Measurements from ENCODE around the gene RFC2.
"Not testable (repeated sequence)": the region's sequence is repeated elsewhere in the genome, so short reads cannot be mapped to it uniquely, and the experiment has no call there.

RFC2 gene

DNA sequence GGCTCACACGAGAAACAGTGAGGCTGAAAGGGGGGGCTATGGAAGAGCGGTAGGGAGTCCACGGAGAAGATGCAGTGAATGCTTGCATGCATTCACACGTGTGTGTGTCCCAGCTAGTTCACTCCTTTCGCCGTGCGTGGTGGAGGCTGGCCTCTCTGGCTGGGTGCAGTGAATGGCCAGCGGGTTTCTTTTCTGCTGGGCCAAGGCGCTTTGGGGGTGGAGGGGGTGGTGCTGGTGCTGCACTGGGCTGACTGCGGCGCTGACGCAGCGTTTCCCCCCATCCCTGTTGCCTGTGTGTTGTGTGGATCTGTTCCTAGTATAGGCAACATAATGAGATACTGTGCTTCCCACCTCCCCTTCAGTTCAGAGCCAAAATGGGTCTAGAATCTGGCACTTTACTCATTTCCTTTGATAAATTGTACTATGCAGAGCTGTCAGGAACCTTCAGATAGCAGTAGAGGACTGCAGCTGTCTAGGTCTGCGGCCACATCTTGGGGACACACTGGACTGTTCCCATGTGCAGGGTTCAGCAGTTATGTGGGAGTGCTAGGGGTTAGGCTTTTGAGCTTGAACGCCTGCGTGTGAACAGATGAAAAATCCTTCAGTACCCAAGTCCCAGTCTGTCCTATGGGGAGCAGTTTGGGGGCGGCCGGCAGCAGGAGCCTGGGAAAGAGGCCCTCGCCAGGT, 58.1 kb downstream of the RFC2 start:
- not testable (repeated sequence) for DNase-seq (ENCODE audit: extremely low spot score, insufficient read length, low read depth); FAIRE-seq

DNA sequence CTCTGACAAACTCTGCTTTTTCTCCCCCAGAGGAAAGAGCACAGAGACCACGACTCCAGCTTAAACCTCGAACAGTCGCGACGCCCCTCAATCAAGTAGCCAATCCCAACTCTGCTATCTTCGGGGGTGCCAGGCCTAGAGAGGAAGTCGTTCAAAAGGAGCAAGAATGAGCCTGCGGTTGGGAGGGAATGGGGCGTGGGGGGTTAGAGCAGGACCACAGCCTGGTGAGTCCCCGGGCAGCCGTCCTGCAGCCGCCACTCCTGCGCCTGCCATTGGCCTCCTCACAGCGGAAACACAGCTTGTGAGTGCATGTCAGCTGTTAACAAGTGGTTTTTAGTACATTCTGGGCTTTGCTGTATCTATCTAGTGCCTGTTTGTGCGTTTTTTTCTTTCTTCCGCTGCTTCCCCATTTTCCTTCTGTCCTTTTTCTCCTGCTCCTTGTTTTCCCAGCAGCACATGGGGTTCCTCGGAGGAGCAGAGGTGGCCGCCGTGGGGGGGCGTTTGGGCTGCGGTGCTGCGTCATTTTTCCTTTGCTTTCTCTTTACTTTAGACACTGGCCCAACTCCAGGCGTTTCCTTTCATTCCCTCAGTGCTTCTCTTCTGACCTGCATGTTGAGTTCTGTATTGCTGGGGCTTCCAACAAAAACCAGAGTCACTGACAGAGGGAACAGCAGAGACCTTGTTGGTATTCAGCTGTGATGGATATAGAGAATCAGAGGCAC, 58.9 kb downstream of the RFC2 start:
- not testable (repeated sequence) for DNase-seq (ENCODE audit: extremely low spot score, insufficient read length, low read depth); FAIRE-seq

DNA sequence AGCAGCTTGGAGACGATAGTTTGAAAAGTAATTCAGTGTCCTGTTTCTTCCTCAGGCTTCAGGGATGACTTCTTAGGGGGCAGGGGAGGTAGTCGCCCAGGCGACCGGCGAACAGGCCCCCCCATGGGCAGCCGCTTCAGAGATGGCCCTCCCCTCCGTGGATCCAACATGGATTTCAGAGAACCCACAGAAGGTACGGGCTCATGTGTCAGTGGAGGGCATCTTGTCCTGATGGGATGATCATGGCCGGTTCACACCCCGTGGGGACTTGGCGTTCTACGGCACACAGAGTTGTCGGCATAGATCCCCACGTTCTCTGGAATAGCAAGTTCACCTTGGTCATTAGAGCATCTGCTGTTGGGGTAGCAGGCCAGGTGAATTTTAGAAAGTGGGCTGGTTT, 59.5 kb downstream of the RFC2 start:
- no peak for DNase-seq (ENCODE audit: extremely low spot score, insufficient read length, low read depth)
- no peak for FAIRE-seq

DNA sequence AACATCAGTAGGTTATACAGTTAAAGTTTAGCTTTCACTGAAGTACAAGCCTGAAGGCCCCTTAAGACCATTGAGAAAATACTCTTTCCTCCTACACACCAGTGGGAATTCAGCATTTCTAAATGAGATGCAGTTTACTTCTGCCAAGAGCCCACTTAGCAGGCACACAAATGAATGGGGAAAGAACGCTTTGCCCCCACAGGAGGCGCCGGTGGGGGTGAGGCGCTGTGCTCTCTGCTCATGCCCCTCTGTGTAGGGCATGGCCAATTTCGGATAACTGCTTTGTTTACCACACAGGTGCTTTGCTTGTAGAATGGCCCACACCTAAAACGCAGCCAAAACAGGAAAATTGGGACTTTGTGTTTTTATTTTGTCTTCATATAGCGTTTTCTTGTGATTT, 60.3 kb downstream of the RFC2 start:
- no peak for FAIRE-seq
- no peak for DNase-seq (ENCODE audit: extremely low spot score, insufficient read length, low read depth)

DNA sequence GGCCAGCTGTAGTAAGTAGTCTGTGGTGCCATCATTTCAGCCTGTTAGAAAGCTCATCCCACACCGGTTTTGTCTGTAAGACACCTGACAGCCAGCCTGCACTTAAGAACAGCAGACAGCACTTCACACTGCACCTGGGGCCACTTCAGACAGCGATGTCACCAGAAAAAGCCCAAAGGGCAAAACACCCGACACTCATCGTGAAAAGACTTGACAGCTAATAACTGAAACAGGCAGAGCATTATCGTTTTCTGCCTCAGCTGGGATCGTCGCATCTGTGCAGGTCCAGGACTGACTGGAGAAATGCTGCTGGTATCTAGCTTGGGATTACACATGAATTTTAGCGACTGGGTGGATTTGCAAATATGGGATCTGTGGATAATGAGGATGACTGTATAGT, 61.1 kb downstream of the RFC2 start:
- no peak for FAIRE-seq
- no peak for DNase-seq (ENCODE audit: extremely low spot score, insufficient read length, low read depth)

DNA sequence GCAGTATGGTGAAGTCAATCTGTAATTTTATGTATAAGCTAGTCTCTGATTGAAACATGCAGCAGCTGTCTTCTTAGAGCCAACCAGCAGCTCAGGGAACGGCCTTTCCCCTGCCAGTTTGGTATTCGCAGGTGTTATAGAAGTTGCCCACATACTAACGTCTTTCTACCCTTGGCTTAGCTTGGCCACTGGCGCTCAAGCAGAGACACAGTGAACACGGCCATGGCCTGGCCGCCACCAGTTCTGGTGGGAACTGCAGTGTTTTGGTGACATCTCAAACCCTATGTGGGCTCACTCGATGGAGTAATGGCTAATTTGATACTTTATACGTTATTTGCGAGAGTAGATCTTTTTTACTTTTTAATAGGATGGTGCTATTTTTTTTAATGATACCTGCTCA, 63.0 kb downstream of the RFC2 start:
- FAIRE-seq (no peak), DNase-seq (ENCODE audit: extremely low spot score, insufficient read length, low read depth) (no peak)

DNA sequence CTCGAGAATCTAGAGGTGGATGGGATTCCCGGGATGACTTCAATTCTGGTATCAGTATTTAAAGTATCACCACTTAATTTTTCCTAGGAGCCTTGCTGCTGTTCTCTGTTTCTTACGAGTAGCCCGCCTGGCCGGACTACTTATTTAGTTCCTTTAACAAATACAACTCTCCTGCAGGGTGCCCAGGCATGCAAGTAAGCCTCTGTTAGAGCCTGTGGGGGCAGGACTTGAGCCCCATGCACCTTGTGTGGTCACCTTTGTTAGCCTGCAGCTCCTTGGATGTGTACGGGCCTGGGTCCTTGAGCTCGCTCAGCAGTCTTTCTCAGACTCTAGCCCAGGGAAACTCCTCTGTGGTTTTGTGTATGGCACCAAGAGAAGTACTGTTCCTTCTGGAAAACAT, 63.9 kb downstream of the RFC2 start:
- no peak for FAIRE-seq

DNA sequence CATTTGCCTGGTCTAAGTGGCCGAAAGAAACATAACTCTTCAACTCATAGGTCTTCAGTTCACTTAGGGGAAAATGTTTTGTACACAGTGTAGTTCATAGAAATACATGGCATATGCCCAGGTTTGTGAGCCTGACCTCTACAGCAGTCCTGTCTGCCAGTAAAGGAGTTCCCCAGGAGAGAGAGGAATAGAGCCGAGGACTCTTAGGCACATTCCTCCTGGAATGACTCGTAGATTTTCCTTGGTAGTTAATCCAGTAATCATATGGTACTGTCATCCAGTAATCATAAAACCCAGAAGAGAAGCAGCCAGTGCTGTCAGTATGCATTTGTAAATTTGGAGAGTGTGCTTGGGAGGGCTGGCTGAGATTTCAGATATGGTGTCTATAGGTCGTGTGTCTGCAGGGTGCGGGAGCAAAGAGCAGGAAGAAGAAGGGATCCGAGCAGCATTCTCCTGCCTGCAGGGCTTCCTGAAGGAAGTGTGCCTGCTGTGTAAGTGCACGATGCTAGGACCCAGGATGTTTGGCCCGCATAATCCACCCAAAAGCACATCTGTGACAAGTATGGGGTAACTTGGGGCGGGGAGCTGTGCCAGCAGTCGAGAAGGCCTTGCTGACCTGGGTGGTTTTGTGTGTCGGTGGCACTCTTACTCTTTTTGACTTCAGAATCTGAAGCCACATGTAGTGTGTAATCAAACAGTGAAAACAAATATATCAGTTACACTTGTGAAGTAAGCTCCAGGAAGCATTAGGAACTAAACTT, 66.1 kb downstream of the RFC2 start:
- FAIRE-seq: no peak

More for the DNA sequence above, 63.9 kb downstream of the RFC2 start:
- no peak for DNase-seq (ENCODE audit: extremely low spot score, insufficient read length, low read depth)

DNA sequence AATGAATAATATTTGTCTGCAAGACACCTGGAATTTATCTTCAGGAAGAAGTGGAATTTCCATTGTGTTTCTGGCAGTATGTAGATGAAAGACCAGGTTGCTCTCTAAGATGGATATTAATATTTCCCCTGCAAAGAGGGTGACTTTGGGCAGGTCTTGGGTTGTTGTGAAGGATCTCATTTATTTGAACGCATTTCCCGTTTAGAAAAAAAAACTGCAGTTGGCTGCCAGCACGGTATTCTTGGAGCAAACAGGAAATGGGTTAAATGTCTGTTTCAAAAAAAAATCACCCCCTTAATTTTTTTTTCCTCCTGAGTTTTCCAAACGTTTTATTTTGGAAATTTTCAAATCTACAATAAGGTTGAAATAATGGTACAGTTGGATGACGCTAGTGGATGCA, 68.6 kb downstream of the RFC2 start:
- DNase-seq (ENCODE audit: extremely low spot score, insufficient read length, low read depth) (no peak), FAIRE-seq (no peak)

More for the DNA sequence above, 66.1 kb downstream of the RFC2 start:
- DNase-seq (ENCODE audit: extremely low spot score, insufficient read length, low read depth): no peak

DNA sequence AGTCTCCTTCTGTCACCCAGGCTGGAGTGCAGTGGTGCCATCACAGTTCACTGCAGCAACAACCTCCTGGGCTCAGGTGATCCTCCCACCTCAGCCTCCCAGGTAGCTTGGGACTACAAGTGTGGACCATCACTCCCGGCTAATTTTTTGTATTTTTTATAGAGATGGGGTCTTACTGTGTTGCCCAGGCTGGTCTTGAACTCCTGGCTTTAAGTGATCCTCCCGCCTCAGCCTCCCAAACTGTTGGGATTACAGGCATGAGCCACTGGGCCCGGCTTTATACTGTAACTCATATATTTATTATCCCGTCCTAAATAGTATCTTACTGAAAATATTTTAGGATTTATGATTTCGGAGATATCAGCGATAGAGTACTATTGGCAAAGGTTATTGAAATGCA, 69.2 kb downstream of the RFC2 start:
- DNase-seq (ENCODE audit: extremely low spot score, insufficient read length, low read depth) (no peak), FAIRE-seq (no peak)

DNA sequence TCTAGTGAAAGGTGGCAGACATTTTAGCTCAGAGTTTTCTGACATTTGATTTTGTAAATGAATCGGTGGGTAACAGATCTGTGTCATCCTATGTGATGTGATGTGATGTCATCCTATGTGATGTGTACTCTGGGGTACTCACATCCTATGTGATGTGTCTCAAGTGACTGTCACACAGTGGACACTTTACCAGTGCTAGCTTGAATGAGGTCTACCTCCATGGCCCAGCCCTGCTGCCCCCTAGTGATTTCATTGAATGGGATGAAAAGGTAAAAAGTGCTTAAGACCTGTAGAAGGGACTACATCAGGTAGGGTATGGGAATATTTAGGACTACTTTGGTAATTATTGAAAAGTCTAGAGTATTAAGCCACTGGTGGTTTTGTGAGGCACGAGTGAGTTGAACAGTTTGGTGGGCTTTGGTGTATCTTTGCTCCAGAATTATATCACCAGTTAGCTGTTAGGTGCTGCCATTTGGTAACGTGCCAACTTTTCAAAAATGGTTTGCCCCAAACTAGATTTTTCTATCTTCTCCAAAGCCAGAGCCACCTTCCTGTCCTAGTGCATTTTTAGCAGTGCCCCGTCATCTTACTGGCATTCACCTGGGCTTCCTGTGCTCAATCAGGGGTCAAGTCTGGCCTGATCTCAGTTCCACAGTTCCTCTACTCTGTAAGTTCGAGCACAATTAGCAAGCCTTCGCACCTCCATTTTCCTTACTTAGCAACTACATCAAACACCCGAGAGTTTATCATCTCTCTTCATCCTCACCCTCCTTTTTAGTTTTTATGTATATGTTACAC, 70.3 kb downstream of the RFC2 start:
- FAIRE-seq (no peak), DNase-seq (ENCODE audit: extremely low spot score, insufficient read length, low read depth) (no peak)

DNA sequence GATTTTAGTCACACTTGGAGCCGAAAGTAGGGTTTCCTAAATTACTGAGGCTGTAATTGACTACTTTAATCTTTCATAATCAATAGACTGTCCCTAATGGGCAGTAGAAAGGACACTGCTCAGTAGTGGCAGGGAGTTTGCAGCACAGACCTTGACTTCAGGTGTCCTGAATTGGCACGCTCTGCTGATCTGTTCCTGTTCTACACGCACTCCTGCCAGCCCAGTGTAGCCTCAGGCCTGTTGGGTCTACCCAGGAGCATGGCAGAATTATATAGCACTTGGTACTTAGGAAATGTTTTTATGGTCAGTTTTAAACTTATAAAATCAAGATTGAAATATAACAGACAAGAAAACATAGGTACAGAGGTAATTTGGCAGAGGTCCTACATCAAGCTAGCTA, 71.1 kb downstream of the RFC2 start:
- DNase-seq (ENCODE audit: extremely low spot score, insufficient read length, low read depth) (no peak), FAIRE-seq (no peak)

DNA sequence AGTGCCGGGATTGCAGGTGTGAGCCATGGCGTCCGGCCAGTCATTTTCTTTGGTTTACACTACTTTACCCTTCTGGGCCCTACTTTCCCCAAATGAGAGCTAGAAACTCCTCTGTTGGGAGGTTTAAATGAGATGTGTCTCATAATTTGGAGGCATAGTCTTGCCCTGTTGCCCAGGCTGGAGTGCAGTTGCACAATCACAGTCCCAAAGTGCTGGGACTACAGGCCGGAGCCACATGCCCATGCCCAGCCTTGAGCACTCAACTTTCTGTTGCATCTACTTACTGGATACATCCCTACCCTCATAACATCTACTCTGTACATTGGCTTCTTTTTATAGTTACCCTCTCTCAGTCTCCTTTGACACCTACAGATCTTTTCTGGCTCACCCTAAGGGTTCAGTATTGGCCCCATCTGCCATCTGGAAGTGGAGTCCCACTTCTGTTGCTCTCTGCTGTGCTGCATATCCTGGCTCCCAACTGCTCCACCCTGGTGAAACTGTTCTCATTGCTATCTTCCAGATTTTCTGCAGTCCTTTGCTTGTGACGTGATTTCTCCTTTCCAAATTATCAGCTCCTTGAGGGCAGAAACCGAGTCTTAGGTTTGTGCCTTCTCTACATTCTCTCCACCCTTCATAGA, 71.6 kb downstream of the RFC2 start:
- DNase-seq (ENCODE audit: extremely low spot score, insufficient read length, low read depth): no peak
- no peak for FAIRE-seq

DNA sequence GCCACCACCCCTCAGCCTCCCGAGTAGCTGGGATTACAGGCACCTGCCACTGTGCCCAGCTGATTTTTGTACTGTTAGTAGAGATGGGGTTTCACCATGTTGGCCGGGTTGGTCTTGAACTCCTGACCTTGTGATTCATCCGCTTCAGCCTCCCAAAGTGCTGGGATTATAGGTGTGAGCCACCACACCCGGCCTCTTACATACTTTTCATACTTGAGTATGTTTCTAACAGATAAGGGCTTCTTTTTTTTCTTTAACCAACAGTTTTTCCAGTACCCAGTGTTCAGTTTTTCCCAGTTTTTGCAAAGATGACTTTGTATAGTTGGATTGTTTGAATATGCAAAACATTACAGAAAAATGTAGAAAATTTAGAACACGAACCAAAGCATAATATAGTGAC, 72.4 kb downstream of the RFC2 start:
- FAIRE-seq: no peak
- DNase-seq (ENCODE audit: extremely low spot score, insufficient read length, low read depth): no peak
